HG02798 (cell line): Measurements from ENCODE around the gene AURKB.
"Not testable (repeated sequence)": the region's sequence is repeated elsewhere in the genome, so short reads cannot be mapped to it uniquely, and the experiment has no call there.

Source experiments
- ATAC-seq: cut with Tn5 transposase; IDR thresholded peaks from one replicate; pipeline ENCODE4 v1.9.1; 2021; ENCODE audit warnings: mild to moderate bottlenecking; ENCODE audit not compliant: unreplicated experiment, poor library complexity

Gene AURKB

GRCh38 chr17:8209907-8210760, at the start of gene AURKB:
TSS of gene AURKB (minus strand) at chr17:8210575. CDS start at chr17:8210224, 351 bp downstream.
- ATAC-seq, result peak; percentile 93

DNA sequence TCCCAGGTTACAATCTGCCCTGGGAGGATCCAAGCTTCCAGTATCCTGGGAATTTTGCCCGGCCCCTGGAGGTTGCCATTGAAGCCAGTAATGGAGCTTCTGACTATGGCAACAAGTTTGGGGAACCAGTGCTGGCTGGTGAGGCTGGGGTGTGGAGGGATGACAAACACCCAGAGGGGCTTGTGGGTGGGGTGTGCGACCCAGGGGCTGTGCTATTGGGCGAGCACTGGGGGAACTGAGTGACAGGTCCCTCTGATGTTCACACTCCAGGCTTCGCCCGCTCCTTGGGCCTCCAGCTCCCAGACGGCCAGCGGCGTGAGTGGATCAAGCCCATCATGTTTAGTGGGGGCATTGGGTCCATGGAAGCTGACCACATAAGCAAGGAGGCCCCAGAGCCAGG, 47.4 kb upstream of the AURKB start:
- no peak for ATAC-seq

DNA sequence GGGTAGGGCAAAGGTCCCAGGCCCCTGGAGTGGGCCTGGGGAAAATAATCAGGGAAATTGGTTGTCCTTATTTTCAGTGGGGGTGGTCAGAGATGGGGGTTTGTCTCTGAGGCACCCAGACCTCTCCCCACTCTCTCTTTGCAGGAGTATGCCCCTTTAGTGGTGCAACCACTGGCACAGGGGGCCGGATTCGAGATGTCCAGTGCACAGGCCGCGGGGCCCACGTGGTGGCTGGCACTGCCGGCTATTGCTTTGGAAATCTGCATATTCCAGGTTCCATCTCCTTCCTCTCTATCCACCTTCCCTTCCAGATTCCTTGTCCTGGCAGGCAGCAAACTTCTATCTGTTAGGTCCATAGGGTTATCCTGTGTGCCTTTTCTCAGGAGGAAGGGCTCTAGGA, 46.3 kb upstream of the AURKB start:
- no peak for ATAC-seq

- ATAC-seq, result no peak
Observed at GRCh38 chr17:8256291-8256690, 45.9 kb upstream of the AURKB start.

DNA sequence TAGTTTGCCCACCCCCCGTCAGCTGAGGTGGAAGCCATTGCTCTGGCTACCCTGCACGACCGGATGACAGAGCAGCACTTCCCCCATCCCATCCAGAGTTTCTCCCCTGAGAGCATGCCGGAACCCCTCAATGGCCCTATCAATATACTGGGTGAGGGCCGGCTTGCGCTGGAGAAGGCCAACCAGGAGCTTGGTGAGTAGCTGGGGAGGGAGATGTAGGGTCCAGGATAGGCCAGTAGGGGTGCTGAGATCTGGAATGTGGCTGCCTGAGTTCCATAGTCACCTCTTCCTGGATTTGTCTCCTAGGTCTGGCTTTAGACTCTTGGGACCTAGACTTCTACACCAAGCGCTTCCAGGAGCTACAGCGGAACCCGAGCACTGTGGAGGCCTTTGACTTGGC, 45.1 kb upstream of the AURKB start:
- no peak for ATAC-seq

DNA sequence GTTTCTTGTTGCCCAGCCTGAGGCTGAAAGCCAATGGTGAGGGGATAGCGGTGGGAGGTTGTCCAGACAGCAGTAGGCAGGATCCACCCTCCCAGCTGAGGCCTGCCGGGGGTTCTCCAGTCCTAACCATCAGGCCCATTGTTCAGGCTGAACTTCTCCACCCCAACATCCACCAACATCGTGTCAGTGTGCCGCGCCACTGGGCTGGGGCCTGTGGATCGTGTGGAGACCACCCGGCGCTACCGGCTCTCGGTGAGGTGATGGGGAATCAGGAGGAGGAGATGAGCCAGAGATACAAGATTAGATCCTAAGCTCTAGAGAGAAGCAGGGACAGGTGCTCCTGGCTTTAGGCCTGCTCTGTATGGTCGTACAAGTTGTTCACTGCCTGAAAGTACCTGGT, 44.5 kb upstream of the AURKB start:
- ATAC-seq, result no peak

- ATAC-seq, result no peak
Observed at GRCh38 chr17:8253801-8254200, 43.4 kb upstream of the AURKB start.

- not testable (repeated sequence) for ATAC-seq
Observed at GRCh38 chr17:8251411-8251810, 41.0 kb upstream of the AURKB start.

- ATAC-seq, result no peak
Observed at GRCh38 chr17:8249621-8250500, 39.5 kb upstream of the AURKB start.

DNA sequence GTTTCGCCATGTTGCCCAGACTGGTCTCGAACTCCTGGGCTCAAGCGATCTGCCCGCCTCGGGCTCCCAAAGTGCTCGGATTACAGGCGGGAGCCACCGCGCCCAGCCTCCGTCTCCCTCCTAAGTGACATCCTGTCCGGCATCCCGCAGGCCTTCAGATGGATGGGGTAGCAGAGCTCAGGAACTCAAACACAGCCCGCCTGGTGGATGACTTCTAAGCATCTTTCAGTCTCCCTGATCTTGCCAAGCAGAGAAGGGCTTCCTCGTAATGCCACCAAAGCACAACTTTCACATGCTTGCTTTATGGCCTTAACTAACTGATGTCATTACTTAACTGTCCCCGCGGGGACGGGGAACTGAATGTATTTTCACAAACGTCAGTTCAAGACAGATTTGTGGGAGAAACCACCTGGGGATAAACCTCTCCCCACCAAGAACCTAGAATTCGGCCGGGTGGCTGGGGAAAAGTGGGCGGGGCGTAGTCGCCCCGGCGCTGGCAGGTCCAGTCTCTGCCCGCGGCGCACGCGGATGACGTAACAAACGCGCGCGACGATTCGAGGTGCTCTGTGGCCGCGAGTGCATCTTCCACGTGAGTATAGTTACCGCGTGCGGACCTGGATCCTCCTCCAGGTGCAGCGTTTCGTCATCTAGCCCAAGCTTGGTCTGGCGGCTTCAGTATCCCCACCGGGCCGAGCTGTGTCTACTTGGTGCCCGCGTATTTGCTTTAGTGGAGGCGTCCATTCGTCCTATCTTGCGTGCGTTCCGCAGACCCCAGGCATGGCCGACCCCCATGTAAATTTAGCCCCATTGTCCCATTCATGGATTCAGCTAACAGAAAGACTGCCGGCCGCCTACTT, 38.6 kb upstream of the AURKB start, which contains the start of gene PFAS:
Gene PFAS (plus strand): TSS at position 539 of the 857 bp plus-strand sequence. CDS start 4,649 bp downstream, outside the sequence.
- peak; percentile 69 for ATAC-seq

- ATAC-seq, result no peak
Observed at GRCh38 chr17:8244768-8245167, 34.4 kb upstream of the AURKB start.

GRCh38 chr17:8243827-8244226, 33.5 kb upstream of the AURKB start:
- ATAC-seq, result no peak

GRCh38 chr17:8237886-8238285, 27.5 kb upstream of the AURKB start:
- ATAC-seq, result no peak

DNA sequence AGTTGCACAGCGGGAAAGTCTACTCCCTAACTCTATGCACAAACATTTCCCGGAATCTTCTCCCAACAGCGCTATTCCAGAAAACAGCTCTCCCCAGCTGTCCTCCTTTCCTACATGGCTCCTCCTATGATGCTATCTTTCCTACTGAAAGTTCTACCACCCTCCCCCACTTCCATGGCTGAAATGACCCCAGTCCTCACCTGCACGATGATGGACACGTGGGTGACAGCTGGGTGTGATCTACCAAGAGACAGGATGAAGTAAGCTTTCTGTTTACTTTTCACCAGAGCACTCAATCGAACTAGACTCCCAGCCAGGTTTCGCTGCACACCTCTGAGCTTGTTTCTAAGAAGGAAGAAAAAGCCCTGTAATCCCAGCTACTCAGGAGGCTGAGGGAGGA, 26.8 kb upstream of the AURKB start:
- no peak for ATAC-seq

DNA sequence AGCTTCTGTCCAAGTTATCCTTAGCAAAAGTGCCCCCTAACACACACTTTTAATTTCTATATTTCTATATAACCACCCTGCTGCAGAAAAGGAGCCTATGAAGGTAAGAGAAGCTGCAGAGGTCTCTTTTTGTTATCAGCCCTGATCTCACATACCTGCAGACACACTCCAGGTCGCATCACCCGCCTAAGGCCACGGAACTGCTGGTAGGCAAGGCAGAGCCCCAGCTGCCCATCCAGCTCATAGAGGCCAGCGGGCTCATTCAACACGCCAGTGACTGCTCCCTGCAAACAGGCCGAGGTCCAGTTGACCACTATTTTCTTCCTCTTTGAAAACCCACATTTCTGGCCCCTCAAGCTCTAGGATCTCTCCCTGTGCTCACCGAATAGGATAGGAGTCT, 25.3 kb upstream of the AURKB start:
- ATAC-seq, result no peak

GRCh38 chr17:8234361-8235270, 24.2 kb upstream of the AURKB start:
- ATAC-seq, result no peak

DNA sequence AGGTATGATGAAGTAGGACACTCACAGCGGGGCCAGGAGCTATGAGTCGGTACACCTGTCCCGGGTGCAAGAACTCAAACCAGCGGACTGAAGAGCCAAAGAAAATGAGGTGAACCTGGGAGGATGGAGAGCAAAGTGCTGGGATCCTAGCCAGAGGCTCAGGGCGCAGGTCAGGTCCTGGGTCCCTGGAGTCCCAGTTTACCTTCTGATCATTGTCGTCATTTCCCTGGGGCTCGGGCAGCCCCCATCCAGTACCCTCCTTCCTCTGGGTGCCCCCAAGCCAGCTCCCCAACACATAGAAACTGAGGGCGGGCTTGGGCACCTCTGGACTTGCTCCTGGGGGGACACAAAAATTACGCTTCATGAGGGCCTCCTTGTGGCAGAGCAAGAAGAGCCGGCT, 21.3 kb upstream of the AURKB start:
- no peak for ATAC-seq

DNA sequence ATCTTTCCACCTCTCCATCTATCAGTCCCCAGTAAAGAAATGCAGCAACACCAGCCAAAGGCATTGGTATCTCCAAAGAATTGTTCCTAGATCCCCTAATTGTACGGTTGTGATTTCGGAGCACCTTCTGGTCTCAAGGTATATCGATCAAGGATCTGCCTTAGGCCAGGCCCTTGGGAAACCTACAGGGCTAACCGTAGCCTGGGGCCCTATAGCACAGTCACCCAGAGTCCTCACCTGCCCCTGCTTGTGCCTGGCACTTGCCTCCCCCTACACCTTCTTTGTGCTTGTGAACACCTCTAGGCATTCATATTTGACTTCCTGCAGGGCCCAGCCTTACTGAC, 16.8 kb upstream of the AURKB start:
- ATAC-seq, result no peak

GRCh38 chr17:8226536-8227237, 16.3 kb upstream of the AURKB start:
- no peak for ATAC-seq
